ENCODE measurements around the gene PANX2.

Gene PANX2

DNA sequence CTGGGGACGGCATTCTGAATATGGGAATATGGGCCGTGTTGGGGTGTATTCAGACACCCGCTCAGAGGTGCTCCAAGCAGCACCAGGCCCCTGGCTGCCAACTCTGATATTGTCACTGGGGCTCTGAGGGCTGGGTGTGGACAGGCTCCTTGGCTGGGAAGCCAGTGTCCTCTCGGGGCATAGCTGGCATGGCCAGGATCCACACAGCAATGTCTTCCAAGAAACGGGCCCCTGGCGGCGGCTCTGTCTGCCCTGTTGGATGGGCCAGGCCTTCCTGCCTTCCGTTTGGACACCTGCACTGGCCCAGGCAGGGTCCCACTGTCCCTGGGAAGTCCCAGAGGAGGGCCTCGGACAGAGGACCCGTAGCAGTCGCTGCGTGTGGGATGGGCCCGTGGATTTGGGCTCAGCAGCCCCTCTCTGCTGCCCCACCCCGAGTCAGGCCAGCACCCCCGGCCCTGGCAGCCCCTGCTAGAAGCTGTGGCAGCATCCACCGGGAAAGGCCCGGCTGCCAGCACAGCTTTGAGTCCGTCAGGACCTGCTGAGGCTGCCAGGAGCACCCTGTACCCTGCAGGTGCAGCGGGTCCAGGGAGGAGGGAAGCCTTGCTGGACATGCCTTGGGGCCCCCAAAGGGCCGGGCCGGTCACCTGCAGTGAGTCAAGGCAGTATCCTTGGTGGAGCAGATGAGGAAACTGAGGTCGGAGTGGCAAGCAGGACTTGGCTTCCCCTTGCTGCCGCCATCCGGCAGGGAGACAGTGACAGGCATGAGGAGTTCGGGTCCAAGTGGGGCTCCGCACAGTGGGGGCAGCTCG lies 4.1 kb downstream of the PANX2 start:
- no peak overlapping the region for H3K4me3 ChIP-seq (replicated peaks; ENCODE audit: low read depth, low read length)
- TF ChIP-seq, protein P1, sequence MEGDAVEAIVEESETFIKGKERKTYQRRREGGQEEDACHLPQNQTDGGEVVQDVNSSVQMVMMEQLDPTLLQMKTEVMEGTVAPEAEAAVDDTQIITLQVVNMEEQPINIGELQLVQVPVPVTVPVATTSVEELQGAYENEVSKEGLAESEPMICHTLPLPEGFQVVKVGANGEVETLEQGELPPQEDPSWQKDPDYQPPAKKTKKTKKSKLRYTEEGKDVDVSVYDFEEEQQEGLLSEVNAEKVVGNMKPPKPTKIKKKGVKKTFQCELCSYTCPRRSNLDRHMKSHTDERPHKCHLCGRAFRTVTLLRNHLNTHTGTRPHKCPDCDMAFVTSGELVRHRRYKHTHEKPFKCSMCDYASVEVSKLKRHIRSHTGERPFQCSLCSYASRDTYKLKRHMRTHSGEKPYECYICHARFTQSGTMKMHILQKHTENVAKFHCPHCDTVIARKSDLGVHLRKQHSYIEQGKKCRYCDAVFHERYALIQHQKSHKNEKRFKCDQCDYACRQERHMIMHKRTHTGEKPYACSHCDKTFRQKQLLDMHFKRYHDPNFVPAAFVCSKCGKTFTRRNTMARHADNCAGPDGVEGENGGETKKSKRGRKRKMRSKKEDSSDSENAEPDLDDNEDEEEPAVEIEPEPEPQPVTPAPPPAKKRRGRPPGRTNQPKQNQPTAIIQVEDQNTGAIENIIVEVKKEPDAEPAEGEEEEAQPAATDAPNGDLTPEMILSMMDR (IDR thresholded peaks at IDR 0.05; ENCODE audit: low read length, missing control alignments): no peak
- DNase-seq (ENCODE audit: low read depth): no peak

- DNase-seq (ENCODE audit: low read depth): no peak
- no peak overlapping the region for H3K4me3 ChIP-seq (replicated peaks; ENCODE audit: low read depth, low read length)
- TF ChIP-seq, protein P1 (IDR thresholded peaks at IDR 0.05; ENCODE audit: low read length, missing control alignments): no peak
Measured at GRCh38 chr22:50175191-50175461, 4.6 kb downstream of the PANX2 start.

GRCh38 chr22:50175921-50176849 lies 5.7 kb downstream of the PANX2 start:
- TF ChIP-seq, protein P1 (IDR thresholded peaks at IDR 0.05; ENCODE audit: low read length, missing control alignments): no peak
- no peak overlapping the region for H3K4me3 ChIP-seq (replicated peaks; ENCODE audit: low read depth, low read length)
- DNase-seq (ENCODE audit: low read depth): no peak

DNA sequence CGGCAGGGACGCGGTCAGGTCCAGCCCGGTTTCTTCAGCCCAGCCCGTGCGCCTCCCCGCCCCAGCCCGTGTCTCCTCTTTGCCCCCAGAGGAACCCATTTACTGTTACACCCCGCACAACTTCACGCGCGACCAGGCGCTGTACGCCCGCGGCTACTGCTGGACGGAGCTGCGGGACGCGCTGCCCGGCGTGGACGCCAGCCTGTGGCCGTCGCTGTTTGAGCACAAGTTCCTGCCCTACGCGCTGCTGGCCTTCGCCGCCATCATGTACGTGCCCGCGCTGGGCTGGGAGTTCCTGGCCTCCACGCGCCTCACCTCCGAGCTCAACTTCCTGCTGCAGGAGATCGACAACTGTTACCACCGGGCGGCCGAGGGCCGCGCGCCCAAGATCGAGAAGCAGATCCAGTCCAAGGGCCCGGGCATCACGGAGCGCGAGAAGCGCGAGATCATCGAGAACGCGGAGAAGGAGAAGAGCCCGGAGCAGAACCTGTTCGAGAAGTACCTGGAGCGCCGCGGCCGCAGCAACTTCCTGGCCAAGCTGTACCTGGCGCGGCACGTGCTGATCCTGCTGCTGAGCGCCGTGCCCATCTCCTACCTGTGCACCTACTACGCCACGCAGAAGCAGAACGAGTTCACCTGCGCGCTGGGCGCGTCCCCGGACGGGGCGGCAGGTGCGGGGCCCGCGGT lies 6.5 kb downstream of the PANX2 start:
- no peak overlapping the region for H3K4me3 ChIP-seq (replicated peaks; ENCODE audit: low read depth, low read length)
- TF ChIP-seq, protein P1 (IDR thresholded peaks at IDR 0.05; ENCODE audit: low read length, missing control alignments): no peak
- no peak for DNase-seq (ENCODE audit: low read depth)

- DNase-seq (ENCODE audit: low read depth): no peak
- H3K4me3 ChIP-seq (replicated peaks; ENCODE audit: low read depth, low read length): no peak overlapping the region
- TF ChIP-seq, protein P1 (IDR thresholded peaks at IDR 0.05; ENCODE audit: low read length, missing control alignments): no peak
Measured at GRCh38 chr22:50177537-50178470, 7.3 kb downstream of the PANX2 start.

DNA sequence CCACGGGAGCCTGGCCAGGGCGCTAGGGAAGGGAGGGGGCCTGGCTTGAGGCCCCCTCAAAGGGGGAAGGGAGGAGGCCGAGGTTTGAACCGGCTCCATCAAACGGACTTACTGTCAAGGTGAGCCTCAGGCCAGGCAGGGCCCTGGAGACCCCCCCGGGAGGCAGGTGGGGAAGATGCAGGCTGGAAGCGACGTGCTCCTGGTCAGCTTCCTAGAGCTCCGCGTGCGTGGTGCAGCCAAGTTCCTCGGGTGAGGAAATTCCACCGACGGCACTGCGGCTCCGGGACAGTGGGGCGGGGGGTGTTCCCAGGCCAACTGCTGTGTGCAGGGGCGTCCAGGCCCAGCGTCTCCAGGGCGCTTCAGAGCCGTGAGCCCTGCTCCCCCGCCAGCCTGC lies 7.9 kb downstream of the PANX2 start:
- H3K4me3 ChIP-seq (replicated peaks; ENCODE audit: low read depth, low read length): no peak overlapping the region
- TF ChIP-seq, protein P1 (IDR thresholded peaks at IDR 0.05; ENCODE audit: low read length, missing control alignments): no peak
- DNase-seq (ENCODE audit: low read depth): no peak
